Mesodermal cell (in vitro differentiated cells): ENCODE results near the gene CCN5.

Experiments used
- H3K27ac ChIP-seq: 2 replicates; pipeline ENCODE4 v1.7.0; 2013; ENCODE audit warnings: mild to moderate bottlenecking, low read depth, low read length, moderate library complexity; ENCODE audit not compliant: severe bottlenecking
- H3K36me3 ChIP-seq: 2 replicates; pipeline ENCODE4 v1.7.1; 2013; ENCODE audit warnings: mild to moderate bottlenecking, low read length, moderate library complexity; ENCODE audit not compliant: control insufficient read depth, insufficient read depth
- H3K4me1 ChIP-seq: one replicate; pipeline ENCODE4 v1.7.1; 2013; ENCODE audit warnings: mild to moderate bottlenecking, low read length; ENCODE audit not compliant: insufficient read depth, control insufficient read depth, poor library complexity, severe bottlenecking
- H3K4me3 ChIP-seq: 2 replicates; pipeline ENCODE4 v1.7.0; 2013; ENCODE audit warnings: low read length, control low read depth, mild to moderate bottlenecking; ENCODE audit not compliant: insufficient read depth, poor library complexity, severe bottlenecking; ENCODE audit errors: extremely low read depth
- H3K9me3 ChIP-seq: 2 replicates; pipeline ENCODE4 v1.7.1; 2013; ENCODE audit warnings: mild to moderate bottlenecking, low read length, moderate library complexity; ENCODE audit not compliant: control insufficient read depth
- WGBS, 2 experiments: methylation state at CpG; one replicate each; pipeline ENCODE4 v1.1.5; 2013; ENCODE audit warnings: missing lambda C conversion rate in 2 of 2; ENCODE audit not compliant: insufficient coverage in 2 of 2; 5-methylcytosine and 5-hydroxymethylcytosine counted together

CCN5 gene

GRCh38 chr20:44771172-44771535 lies 56.0 kb downstream of the CCN5 start:
- H3K36me3 ChIP-seq, result no peaks in the 10 kb centered on the region
- 89 to 90% methylated on average over 6 to 8 of the region's 8 CpGs for WGBS, 2 experiments
- H3K9me3 ChIP-seq, result no peaks in the 10 kb centered on the region
- no peak overlapping the region for H3K27ac ChIP-seq
- no peak overlapping the region for H3K4me3 ChIP-seq
- no peaks in the 10 kb centered on the region for H3K4me1 ChIP-seq

DNA sequence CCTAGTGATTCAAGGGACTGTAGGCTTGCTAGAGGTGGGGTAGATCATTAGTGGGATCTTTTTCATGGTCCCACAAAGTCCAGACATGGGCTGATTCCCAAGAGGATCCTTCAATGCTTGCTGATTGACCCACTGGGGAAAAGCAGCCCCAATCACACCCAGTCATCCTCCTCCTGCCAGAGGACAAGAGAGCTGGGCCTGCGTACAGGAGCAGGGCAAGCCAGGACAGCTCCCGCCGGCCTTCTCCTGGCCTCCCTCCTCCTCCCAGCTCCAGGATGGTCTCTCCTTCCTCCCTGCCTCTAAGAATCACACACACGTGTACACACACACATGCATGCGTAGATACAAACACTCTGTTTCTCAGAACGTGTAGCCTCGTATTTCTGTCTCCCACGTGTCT lies 57.5 kb downstream of the CCN5 start:
- H3K4me3 ChIP-seq, result no peak overlapping the region
- no peaks in the 10 kb centered on the region for H3K36me3 ChIP-seq
- H3K4me1 ChIP-seq, result no peaks in the 10 kb centered on the region
- WGBS, 2 experiments, result 66 to 88% methylated on average over 7 to 8 of the region's 8 CpGs
- H3K27ac ChIP-seq, result no peak overlapping the region
- no peaks in the 10 kb centered on the region for H3K9me3 ChIP-seq

DNA sequence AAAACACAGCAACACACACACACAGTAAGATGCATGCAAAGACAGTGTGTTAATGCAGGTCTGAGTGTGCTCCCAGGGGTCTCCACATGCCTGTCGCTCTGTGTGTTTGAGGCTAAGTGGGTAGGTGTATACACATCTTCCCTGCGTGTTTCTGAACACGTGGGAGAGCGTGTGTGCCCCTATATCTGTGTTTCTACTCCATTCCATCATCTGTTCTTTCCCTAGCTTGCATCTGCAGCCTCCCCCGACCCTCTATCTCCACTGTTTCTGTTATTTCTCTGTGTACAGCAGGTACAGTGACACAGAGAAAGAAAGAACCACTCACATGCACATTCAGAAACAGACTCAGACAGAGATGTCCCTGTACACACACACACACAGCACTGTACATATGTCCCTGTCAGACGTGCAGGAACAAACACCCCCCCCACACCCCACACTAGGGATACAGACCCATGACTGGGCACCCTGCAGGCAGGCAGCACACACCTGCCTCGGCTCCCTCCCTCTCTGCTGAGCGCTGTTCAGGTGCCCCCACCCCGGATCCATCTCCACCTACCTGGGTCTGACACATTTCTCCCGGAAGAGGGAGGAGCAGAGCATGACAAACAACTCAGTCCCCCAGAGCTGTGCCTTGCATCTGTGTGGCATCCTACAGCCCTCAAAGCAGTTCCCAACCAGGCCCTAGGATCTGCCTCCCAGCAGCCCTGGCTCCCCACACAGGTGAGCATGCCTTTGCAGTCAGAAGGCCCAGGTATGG lies 58.1 kb downstream of the CCN5 start:
- 63 to 83% methylated on average over 7 of the region's 10 CpGs for WGBS, 2 experiments
- H3K9me3 ChIP-seq, result no peaks in the 10 kb centered on the region
- H3K4me3 ChIP-seq, result no peak overlapping the region
- no peaks in the 10 kb centered on the region for H3K4me1 ChIP-seq
- H3K36me3 ChIP-seq, result no peaks in the 10 kb centered on the region
- H3K27ac ChIP-seq, result no peak overlapping the region

GRCh38 chr20:44776980-44777379 lies 61.8 kb downstream of the CCN5 start:
- Histone ChIP-seq H3K27ac (no peak overlapping the region), H3K9me3 (no peaks in the 10 kb centered on the region), H3K36me3 (no peaks in the 10 kb centered on the region), H3K4me3 (no peak overlapping the region), H3K4me1 (no peaks in the 10 kb centered on the region)
- whole genome bisulfite sequencing, 2 experiments, result 4 to 13% methylated on average over 2 to 3 of the region's 7 CpGs
